Activated T-cell treated with anti-CD3 and anti-CD28 coated beads, Interleukin-2, amount 50 U/mL, for 24 hours (primary cell): ENCODE data around the gene NTMT1.

Experiments
- DNase-seq: peaks from one replicate; pipeline ENCODE4 v3.0.0-alpha.2; 2020
- H3K27ac Mint-ChIP-seq: 2 replicates; pipeline ENCODE4 v1.8.0; 2020; ENCODE audit warnings: mild to moderate bottlenecking, mixed read lengths
- H3K27me3 Mint-ChIP-seq: 2 replicates; pipeline ENCODE4 v1.8.0; 2020; ENCODE audit warnings: mixed read lengths
- H3K36me3 Mint-ChIP-seq: 2 replicates; pipeline ENCODE4 v1.8.0; 2020; ENCODE audit warnings: low read depth, mixed read lengths
- H3K4me1 Mint-ChIP-seq: 2 replicates; pipeline ENCODE4 v1.8.0; 2020; ENCODE audit warnings: low read depth, mixed read lengths
- H3K4me3 Mint-ChIP-seq: 2 replicates; pipeline ENCODE4 v1.8.0; 2020; ENCODE audit warnings: mild to moderate bottlenecking, moderate library complexity, mixed read lengths
- H3K9me3 Mint-ChIP-seq: 2 replicates; pipeline ENCODE4 v1.8.0; 2020; ENCODE audit warnings: mixed read lengths

NTMT1 gene

DNA sequence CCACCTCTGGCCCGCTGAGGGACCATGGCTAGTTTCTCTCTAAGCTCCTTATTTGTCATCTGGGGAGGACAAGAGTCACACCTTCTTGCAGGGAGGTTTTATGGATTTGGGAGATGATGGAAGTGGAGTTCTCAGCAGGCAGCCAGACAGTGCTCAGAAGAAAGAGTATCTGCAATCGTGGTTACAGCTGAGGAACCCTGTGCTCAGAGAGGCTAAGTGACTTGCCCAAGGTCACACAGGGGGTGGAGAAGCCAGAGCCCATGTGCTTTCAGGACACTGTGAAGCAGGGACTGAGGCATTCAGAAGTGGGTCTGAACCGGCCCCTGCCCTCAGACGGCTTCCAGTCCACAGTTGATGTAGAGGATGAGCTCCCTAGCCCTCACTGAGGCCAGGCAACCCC lies 50.3 kb downstream of the NTMT1 start:
- no peak overlapping the region for H3K27ac Mint-ChIP-seq
- H3K4me1 Mint-ChIP-seq, result peaks cover 3% of the 10 kb centered on the region
- H3K9me3 Mint-ChIP-seq, result no peaks in the 10 kb centered on the region
- H3K27me3 Mint-ChIP-seq, result peaks cover 35% of the 10 kb centered on the region
- H3K36me3 Mint-ChIP-seq, result no peaks in the 10 kb centered on the region
- H3K4me3 Mint-ChIP-seq, result no peak overlapping the region
- no peak for DNase-seq

DNA sequence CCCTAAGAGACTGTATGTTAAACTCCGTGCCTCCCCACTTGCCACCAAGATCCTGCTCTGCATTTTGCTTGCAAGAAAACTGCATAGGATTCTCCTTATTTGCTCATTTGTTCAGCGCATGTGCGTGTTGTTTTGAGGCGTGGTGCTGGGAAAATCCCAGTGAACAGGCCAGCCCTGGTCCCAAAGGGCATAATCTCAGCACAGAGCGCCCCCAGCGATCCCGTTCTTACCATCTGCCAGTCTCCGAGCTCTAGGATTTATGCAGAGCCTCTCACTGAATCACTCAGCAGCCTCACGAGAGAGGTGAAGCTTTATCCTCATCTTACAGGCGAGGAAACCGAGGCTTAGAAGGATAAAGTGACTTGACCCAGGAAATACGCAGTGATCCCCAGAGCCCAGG lies 51.0 kb downstream of the NTMT1 start:
- Mint-ChIP-seq H3K27ac (no peak overlapping the region), H3K4me3 (no peak overlapping the region), H3K4me1 (no peaks in the 10 kb centered on the region), H3K9me3 (no peaks in the 10 kb centered on the region), H3K36me3 (no peaks in the 10 kb centered on the region), H3K27me3 (peaks cover 40% of the 10 kb centered on the region)
- DNase-seq, result no peak

DNA sequence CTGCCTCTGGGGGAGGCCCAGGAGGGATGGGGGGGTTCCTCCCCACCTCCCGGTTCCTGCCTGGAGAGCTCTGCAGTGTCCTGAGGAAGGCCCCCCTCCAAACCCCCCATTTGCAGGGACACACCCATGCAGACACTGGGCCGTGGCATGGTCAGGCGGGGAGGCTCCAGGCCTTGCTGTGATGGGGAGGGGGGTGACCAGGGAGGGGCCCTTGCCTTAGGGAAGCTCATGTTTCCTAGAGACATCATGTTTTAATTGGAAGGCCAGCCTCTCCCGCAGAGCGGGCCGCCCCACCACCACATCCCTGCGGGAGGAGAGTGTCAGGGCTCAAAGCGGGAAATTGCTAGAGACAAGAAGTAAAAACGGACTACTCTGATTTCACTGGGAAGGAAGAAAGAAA lies 51.5 kb downstream of the NTMT1 start:
- H3K27me3 Mint-ChIP-seq, result peaks cover 40% of the 10 kb centered on the region
- H3K4me1 Mint-ChIP-seq, result no peaks in the 10 kb centered on the region
- H3K36me3 Mint-ChIP-seq, result no peaks in the 10 kb centered on the region
- no peak for DNase-seq
- no peaks in the 10 kb centered on the region for H3K9me3 Mint-ChIP-seq
- H3K4me3 Mint-ChIP-seq, result no peak overlapping the region
- no peak overlapping the region for H3K27ac Mint-ChIP-seq

DNA sequence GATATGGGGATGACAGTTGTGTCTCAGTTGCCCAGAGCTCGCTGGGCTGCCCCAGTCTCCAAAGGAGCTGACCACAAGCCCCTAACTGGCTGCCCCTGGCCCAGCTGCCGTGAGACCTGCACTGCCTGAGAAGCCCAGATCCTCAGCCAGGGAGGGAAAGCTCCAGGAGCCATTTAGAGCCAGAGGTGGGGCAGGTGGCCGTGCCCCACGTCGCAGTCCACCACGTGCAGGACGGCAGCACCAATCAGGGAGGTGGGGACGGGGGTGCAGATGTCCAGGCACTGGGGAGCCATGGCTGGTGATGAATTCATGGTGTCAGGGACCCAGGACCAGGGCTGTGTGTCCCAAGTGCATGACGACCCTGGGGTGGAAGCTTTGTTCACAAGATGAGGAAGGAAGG lies 52.9 kb downstream of the NTMT1 start:
- Mint-ChIP-seq H3K36me3 (no peaks in the 10 kb centered on the region), H3K27ac (no peak overlapping the region), H3K4me1 (no peaks in the 10 kb centered on the region), H3K4me3 (no peak overlapping the region), H3K27me3 (peaks cover 40% of the 10 kb centered on the region), H3K9me3 (no peaks in the 10 kb centered on the region)
- DNase-seq, result no peak

DNA sequence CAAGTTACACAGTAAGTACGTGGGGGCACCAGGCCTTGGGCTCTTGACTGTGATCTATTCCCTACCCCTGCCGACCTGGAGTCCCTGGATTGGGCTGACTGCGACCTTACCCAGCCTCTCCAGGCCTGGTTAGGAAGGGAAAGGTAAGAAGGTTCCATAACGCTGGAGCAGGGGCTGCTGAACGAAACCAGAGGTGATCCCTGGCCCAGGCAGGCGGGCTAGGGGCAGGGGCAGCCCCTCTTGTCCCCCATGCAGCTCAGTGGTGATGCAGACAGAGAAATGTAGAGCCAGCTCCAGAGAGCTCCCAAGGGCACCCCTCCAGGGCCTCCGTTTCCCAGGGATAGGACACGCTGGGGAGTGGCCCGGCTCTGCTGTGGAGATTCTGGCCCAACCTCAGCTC lies 53.6 kb downstream of the NTMT1 start:
- Mint-ChIP-seq H3K36me3 (no peaks in the 10 kb centered on the region), H3K27ac (no peak overlapping the region), H3K4me3 (no peak overlapping the region), H3K27me3 (peaks cover 40% of the 10 kb centered on the region), H3K4me1 (no peaks in the 10 kb centered on the region), H3K9me3 (no peaks in the 10 kb centered on the region)
- no peak for DNase-seq

DNA sequence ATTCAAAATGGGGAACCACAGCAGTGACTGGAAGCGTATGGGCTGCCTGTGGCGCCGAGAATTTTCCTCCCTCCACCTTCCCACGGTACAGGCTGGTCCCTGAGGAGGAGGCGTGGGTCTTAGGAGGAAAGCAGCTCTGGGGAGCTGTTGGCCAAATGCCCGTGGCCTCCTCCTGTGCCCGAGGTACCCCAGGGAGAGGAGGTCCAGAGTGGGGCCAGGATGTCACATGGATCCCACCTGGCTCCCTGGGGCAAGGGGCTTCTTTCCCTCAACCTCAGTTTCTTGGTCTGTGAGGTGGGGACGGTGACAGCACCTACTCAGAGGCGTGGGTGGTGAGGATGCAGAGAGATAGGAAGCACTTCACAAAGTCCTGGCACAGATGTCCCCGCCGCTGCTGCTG lies 56.0 kb downstream of the NTMT1 start:
- H3K27me3 Mint-ChIP-seq, result peaks cover 34% of the 10 kb centered on the region
- no peaks in the 10 kb centered on the region for H3K36me3 Mint-ChIP-seq
- no peak overlapping the region for H3K4me3 Mint-ChIP-seq
- H3K9me3 Mint-ChIP-seq, result no peaks in the 10 kb centered on the region
- no peak for DNase-seq
- H3K4me1 Mint-ChIP-seq, result no peaks in the 10 kb centered on the region
- no peak overlapping the region for H3K27ac Mint-ChIP-seq

DNA sequence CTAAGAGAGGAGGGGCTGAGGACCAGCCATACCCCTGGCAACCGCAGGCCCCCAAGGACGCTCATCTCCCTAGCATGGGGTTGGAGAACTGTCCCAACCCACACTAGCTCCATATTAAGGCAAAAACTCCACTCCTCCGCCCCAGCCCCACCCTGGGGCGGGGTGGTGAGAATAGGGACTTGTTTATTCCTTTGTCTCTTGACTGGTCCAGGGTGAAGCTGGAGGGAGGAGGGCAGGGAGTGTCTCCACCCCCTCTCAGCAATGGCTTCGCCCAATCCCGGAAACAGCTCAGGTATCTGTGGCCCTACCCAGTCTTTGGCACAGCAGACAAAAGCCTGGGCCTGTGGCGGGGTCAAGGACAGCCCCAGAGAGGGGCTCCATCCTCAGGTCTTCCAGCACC lies 56.4 kb downstream of the NTMT1 start:
- no peaks in the 10 kb centered on the region for H3K4me1 Mint-ChIP-seq
- no peak overlapping the region for H3K4me3 Mint-ChIP-seq
- no peaks in the 10 kb centered on the region for H3K9me3 Mint-ChIP-seq
- H3K36me3 Mint-ChIP-seq, result no peaks in the 10 kb centered on the region
- no peak overlapping the region for H3K27ac Mint-ChIP-seq
- H3K27me3 Mint-ChIP-seq, result peaks cover 29% of the 10 kb centered on the region
- DNase-seq, result no peak

DNA sequence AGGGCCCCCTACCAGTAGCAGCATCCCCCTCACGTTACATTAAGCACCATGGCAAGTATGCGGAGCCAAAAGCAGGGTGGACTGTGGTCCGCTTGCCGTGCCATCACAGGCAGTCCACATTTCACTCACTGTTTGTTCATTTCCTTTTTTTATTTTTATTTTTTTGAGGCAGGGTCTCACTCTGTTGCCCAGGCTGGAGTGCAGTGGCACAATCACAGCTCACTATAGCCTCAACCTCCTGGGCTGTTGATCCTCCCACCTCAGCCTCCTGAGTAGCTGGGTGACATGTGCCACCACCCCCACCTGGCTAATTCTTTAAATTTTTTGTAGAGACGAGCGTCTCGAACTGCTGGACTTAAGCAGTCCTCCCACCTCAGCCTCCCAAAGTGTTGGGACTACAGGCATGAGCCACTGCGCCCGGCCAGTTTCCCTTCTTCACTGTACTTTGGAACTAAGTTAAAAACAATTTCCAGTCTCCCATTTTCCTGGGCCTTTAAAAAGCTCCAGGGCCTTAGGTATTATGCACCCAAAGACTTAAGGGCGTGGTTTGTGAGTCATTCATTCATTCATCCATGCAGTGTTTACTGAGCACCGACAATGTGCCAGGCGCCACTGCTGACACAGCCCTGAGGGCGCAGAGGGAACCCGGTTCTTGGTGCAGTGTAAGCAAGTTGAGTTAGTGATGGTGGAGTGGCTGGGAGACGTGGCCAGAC lies 59.4 kb downstream of the NTMT1 start:
- H3K27me3 Mint-ChIP-seq, result peaks cover 12% of the 10 kb centered on the region
- no peaks in the 10 kb centered on the region for H3K4me1 Mint-ChIP-seq
- H3K4me3 Mint-ChIP-seq, result no peak overlapping the region
- H3K36me3 Mint-ChIP-seq, result no peaks in the 10 kb centered on the region
- H3K9me3 Mint-ChIP-seq, result no peaks in the 10 kb centered on the region
- no peak for DNase-seq
- H3K27ac Mint-ChIP-seq, result no peak overlapping the region
